Cardiac fibroblast (primary cell): ENCODE measurements around the gene ACAP3.

Experiments used
- DNase-seq, 2 donors: peaks; one replicate each; pipeline versions ENCODE4 v3.0.0 to v3.0.0-alpha.2; 2010; ENCODE audit warnings: low read depth in 2 of 2
- H3K4me3 ChIP-seq, 2 donors: replicated peaks in 1 of 2; 1 replicate in 1 of 2; 2 replicates in 1 of 2; pipeline ENCODE4 v1.5.1; 2011; ENCODE audit warnings: low read depth in 2 of 2, low read length in 2 of 2, mild to moderate bottlenecking in 2 of 2, moderate library complexity in 1 of 2
- TF ChIP-seq, protein P1 (sequence below): IDR thresholded peaks from one replicate; pipeline ENCODE4 v1.5.1; 2011; ENCODE audit warnings: low read depth, mild to moderate bottlenecking, low read length, inconsistent platforms

Gene ACAP3

DNA sequence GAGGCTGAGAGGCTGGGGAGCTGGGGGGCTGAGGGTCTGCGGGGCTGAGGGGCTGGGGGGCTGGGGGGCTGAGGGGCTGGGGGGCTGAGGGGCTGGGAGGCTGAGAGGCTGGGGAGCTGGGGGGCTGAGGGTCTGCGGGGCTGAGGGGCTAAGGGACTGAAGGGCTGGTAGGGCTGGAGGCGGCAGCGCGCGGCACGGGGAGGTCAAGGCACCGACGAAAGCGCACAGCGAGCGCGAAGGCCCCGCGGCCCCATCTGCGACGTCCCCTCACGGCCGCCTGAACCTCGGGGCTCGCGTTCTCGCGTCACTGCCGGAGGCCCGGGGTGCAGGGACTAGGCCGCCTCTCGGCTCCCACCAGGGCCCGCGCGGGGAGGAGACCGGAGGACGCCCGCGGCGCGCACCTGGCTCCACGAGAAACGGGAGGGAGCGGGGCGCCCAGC, 16.4 kb upstream of the ACAP3 start:
- TF ChIP-seq, protein P1, sequence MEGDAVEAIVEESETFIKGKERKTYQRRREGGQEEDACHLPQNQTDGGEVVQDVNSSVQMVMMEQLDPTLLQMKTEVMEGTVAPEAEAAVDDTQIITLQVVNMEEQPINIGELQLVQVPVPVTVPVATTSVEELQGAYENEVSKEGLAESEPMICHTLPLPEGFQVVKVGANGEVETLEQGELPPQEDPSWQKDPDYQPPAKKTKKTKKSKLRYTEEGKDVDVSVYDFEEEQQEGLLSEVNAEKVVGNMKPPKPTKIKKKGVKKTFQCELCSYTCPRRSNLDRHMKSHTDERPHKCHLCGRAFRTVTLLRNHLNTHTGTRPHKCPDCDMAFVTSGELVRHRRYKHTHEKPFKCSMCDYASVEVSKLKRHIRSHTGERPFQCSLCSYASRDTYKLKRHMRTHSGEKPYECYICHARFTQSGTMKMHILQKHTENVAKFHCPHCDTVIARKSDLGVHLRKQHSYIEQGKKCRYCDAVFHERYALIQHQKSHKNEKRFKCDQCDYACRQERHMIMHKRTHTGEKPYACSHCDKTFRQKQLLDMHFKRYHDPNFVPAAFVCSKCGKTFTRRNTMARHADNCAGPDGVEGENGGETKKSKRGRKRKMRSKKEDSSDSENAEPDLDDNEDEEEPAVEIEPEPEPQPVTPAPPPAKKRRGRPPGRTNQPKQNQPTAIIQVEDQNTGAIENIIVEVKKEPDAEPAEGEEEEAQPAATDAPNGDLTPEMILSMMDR, result no peak
- peak overlapping the region; percentile 63 to 86 for H3K4me3 ChIP-seq
- no peak for DNase-seq

DNA sequence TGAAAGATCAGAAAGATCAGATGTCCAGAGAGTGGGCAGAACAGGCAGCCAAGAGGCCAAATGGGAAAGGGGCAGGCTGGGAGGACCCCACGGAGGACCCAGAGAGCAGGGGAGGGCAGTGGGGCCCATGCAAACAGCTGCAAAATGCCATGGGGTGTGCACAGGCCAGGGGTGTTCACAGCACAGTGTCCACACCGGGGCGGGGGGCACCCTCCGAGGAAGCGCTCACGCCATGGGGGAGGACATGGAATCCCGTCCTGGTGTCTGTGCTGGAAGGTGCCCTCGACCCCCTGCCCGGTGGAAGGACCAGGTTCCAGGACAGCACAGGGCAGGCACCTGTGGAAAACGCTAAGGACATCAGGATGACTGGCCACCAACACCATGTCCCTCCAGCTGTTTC, 15.2 kb upstream of the ACAP3 start:
- H3K4me3 ChIP-seq, result no peak overlapping the region
- no peak for DNase-seq
- TF ChIP-seq, protein P1, result no peak

DNA sequence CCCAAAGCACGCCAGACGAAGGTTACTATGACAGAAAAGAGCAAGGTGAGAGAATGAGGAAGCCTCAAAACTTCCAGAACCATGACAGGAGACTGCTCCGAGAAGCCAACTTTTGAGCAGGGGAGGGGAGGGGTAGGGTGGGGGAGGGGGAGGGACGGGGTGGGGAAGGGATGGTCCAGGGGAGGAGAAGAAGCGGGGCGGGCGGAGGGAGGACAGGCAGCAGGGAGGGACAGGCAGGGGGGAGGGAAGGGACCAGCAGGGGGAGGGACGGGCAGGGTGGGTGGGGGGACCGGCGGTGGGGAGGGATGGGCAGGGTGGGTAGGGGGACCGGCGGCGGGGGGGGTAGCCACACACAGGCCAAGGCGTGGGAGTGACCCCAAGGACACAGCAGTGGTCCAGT, 14.7 kb upstream of the ACAP3 start:
- TF ChIP-seq, protein P1, result no peak
- no peak for DNase-seq
- H3K4me3 ChIP-seq, result no peak overlapping the region

DNA sequence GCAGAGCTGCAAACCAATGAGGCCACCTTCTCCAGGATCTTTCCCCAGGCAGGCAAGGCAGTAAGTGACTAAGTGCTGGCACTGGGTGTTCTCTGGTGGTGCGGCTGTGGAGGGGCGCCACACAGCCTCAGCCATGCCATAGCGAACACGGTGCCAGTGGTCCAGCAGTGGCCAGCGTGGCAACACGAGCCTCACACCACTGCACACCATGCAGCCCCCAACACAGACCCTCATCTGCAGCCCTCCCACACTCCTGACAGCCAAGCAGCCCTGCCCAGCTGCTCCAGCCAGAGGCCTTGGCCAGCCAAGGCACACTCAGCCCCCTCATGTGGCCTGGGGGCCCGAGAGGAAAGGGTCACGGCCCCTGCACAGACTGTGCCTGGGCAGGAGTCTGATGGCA, 13.7 kb upstream of the ACAP3 start:
- no peak overlapping the region for H3K4me3 ChIP-seq
- DNase-seq, result no peak
- TF ChIP-seq, protein P1, result no peak

DNA sequence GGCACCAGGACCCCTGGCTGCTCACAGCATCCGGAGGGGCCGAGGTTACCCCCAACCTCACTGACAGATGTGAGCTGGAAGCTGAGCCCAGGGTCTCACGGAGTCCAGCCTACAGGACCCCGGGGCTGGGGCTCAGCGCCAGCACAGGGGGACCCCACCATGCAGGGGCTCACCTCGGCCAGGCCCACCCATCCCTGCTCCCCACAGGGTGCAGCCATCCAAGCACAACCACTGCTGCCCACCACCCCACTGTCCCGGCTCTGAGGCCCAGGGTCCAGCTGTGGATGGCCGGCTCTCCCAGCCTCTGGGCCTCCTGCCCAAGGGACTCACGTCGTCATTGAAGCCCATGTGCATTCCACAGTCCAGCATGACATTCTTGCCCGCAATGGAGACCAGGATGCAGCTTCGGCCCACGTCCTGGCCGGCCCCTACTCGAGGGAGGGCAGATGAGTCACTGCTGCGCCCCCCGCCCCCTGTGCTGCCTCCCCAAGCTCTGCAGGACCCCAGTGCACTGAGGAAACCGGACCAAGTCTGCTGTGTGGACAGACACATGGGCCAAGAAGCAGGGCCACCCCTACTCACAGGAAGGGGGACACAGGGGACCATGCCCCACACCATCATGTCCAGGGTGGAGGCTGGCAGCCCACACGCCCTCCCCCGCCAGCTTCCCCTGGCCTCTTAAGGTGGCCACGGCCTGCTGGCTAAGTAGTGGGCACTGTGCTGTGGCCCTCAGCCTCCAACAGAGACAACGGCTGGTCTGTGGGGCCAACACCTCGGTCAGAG, 13.1 kb upstream of the ACAP3 start:
- DNase-seq, result peak in 1 of 2 donors; percentile 21

DNA sequence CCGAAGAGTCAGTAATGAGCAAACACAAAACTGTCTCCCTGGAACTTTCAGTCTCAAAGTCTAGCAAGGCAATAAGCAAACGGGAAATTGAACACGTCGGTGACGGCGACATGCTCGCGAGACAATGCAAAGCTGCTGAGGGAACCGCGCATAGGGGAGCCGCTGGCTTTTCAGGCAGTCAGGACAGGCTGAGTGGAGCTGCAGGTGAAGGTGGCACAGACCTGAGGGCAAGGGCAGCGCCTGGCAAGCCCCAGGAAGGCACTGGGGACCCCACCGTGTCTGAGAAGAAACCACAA, 11.9 kb upstream of the ACAP3 start:
- no peak overlapping the region for H3K4me3 ChIP-seq
- TF ChIP-seq, protein P1, result no peak
- DNase-seq, result no peak

More for the DNA sequence above, 13.1 kb upstream of the ACAP3 start:
- TF ChIP-seq, protein P1, result no peak
- H3K4me3 ChIP-seq, result no peak overlapping the region
